Hematopoietic multipotent progenitor cell treated with erythropoietin and hydrocortisone succinate and interleukin-3 and kit ligand, for 6 days (in vitro differentiated cells): ENCODE results near the gene PCDHB6.
A peak's percentile ranks its signal among the peaks of the same experiment; 100 is the strongest.
"Not testable (repeated sequence)": the region's sequence is repeated elsewhere in the genome, so short reads cannot be mapped to it uniquely, and the experiment has no call there.

Experiments
- DNase-seq: peaks from one replicate; pipeline ENCODE4 v3.0.0-alpha.2; 2015

PCDHB6 gene

DNA sequence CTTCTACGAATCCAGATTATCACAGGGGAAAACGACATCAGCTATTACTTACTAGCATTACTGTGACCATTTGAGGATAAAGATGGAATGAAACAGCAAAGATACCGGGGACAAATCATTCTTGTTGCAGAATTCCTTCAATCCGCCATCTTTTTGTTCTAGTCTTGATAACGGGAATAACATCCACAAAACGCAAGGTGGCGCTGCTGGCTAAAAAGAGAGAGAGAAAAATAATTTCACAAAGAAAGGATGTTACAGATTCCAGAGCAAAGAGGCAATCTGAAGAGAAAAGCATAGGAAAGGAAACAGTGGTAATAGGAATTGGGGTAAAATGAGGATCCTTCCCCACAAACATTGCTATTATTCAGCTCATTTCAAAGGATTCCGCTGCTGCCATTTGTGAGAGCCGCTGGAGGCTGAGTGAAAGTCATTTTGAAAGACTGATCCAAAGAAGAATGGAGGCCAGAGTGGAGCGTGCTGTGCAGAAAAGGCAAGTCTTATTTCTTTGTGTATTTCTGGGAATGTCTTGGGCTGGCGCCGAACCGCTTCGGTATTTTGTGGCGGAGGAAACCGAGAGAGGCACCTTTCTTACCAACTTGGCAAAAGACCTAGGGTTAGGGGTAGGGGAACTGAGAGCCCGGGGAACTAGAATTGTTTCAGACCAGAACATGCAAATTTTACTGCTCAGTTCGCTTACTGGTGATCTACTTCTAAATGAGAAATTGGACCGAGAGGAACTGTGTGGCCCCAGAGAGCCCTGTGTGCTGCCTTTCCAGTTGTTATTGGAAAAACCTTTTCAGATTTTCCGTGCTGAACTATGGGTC is 22.7 kb downstream of the PCDHB6 start, which contains the start of gene PCDHB7:
Gene PCDHB7, plus strand, starts transcription at position 264 of the 824 bp plus-strand sequence. Its CDS starts 192 bp downstream, at position 456.
- DNase-seq: peak; percentile 32

DNA sequence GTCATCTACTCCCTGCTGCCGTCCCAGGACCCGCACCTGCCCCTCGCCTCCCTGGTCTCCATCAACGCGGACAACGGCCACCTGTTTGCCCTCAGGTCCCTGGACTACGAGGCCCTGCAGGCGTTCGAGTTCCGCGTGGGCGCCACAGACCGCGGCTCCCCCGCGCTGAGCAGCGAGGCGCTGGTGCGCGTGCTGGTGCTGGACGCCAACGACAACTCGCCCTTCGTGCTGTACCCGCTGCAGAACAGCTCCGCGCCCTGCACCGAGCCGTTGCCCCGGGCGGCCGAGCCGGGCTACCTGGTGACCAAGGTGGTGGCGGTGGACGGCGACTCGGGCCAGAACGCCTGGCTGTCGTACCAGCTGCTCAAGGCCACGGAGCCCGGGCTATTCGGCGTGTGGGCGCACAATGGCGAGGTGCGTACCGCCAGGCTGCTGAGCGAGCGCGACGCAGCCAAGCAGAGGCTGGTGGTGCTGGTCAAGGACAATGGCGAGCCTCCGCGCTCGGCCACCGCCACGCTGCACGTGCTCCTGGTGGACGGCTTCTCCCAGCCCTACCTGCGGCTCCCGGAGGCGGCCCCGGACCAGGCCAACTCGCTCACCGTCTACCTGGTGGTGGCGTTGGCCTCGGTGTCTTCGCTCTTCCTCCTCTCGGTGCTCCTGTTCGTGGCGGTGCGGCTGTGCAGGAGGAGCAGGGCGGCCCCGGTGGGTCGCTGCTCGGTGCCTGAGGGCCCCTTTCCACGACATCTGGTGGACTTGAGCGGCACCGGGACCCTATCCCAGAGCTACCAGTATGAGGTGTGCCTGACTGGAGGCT is 24.6 kb downstream of the PCDHB6 start:
- DNase-seq: not testable (repeated sequence)

DNA sequence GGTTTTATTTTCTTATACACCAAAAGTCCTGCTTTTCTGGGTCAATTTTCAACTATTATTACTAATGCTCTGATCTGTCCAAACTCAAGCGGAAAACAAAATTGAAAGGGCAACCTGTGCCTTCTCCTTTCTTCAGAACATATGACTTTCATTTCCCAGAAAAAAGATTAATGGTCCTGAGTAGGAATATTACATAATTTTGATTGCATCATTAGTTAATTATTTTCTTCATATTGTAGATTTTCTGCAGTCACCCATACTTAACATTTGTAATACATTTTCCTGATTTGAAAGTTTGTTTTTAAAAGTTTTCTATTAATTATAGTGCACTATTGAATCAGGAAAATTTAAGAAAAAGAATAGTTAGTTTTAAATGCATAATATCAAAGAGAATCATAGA is 26.1 kb downstream of the PCDHB6 start:
- no peak for DNase-seq

DNA sequence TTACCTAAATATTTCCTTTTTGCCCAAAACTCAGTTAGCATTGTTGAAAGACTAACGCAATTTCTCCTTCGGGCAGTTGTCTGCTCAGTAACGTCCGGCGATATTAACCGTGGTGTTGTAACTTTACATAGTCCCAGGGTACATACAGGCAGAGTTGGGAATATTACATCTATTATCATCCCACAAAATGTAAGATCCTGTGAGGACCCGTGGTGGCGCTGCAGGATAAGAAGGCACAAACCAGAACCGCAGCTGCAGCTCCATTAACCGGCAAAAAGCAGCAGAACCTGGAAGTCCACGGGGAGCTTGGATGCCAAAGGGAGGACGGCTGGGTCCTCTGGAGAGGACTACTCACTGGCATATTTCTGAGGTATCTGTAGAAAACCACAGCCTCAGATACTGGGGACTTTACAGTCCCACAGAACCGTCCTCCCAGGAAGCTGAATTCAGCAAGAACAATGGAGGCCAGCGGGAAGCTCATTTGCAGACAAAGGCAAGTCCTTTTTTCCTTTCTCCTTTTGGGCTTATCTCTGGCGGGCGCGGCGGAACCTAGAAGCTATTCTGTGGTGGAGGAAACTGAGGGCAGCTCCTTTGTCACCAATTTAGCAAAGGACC is 27.8 kb downstream of the PCDHB6 start, which contains the start of gene PCDHB8:
Gene PCDHB8, plus strand, starts transcription at position 214 of the 615 bp plus-strand sequence. Its CDS starts 245 bp downstream, at position 459.
- DNase-seq: not testable (repeated sequence)

GRCh38 chr5:141179371-141179770 is 29.5 kb downstream of the PCDHB6 start:
- not testable (repeated sequence) for DNase-seq

GRCh38 chr5:141179876-141180275 is 30.0 kb downstream of the PCDHB6 start:
- not testable (repeated sequence) for DNase-seq

DNA sequence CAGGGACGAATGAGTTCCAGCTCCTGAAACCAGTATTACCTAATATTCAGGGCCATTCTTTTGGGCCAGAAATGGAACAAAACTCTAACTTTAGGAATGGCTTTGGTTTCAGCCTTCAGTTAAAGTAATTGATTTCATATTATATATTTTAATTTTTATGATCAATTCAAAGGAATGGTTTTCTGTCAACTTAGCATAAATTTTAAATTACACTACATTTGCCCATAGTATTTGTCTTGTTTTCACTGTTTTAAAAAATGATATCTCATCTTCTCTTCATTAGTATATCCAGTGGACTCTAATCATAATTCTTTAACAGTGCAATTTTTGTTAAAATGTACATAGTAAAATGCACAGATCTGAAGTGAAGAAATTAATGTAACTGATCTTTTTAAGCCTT is 30.5 kb downstream of the PCDHB6 start:
- DNase-seq: no peak

DNA sequence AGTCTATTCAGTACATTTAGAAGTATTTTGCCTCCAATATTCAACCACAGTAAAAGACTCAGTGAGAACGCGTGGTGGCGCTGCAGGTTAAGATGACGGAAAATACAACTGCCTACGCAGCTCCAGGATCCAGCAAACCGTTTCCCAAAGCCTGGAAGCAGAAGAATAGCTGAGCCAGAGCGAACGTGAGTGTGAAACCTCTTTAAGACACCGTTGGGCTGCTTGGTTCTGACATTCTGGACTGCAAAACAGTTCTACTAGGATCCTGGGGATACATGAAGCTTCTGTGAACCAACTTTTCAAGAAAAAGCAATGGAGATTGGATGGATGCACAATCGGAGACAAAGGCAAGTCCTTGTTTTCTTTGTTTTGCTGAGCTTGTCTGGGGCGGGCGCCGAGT is 32.4 kb downstream of the PCDHB6 start, which contains the start of gene PCDHB16:
Gene PCDHB16, plus strand, starts transcription at position 140 of the 400 bp plus-strand sequence. Its CDS starts 173 bp downstream, at position 313.
- DNase-seq: peak; percentile 13

- not testable (repeated sequence) for DNase-seq
Observed at GRCh38 chr5:141184117-141184855, 34.4 kb downstream of the PCDHB6 start.

DNA sequence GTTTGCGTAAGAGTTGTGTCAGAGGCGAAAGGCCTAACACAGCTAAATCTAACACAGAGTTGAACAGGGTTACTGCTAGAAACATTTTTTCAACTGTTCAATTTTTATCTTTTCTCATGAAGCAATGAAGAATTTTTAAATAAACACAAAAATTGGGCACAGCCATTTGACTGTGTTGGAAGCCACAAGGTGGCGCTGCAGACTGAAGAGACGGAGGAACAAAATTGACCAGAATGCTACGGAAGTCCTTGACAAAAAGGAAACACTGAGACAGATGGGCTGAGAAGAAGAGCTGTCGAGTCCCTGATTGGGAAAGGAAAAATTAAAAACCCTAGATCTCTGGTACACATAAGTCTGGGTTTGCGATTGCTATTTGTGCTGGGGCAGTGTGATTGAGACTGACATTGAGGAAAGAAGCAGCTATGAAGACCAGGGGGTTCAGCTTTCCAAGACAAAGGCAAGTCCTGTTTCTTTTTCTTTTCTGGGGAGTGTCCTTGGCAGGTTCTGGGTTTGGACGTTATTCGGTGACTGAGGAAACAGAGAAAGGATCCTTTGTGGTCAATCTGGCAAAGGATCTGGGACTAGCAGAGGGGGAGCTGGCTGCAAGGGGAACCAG is 37.1 kb downstream of the PCDHB6 start, which contains the start of gene PCDHB9:
Gene PCDHB9, plus strand, starts transcription at position 265 of the 616 bp plus-strand sequence. Its CDS starts 158 bp downstream, at position 423.
- DNase-seq: peak; percentile 26

GRCh38 chr5:141188682-141189081 is 38.8 kb downstream of the PCDHB6 start:
- not testable (repeated sequence) for DNase-seq

DNA sequence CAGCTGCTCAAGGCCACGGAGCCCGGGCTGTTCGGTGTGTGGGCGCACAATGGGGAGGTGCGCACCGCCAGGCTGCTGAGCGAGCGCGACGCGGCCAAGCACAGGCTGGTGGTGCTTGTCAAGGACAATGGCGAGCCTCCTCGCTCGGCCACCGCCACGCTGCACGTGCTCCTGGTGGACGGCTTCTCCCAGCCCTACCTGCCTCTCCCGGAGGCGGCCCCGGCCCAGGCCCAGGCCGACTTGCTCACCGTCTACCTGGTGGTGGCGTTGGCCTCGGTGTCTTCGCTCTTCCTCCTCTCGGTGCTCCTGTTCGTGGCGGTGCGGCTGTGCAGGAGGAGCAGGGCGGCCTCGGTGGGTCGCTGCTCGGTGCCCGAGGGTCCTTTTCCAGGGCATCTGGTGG is 39.3 kb downstream of the PCDHB6 start:
- not testable (repeated sequence) for DNase-seq

DNA sequence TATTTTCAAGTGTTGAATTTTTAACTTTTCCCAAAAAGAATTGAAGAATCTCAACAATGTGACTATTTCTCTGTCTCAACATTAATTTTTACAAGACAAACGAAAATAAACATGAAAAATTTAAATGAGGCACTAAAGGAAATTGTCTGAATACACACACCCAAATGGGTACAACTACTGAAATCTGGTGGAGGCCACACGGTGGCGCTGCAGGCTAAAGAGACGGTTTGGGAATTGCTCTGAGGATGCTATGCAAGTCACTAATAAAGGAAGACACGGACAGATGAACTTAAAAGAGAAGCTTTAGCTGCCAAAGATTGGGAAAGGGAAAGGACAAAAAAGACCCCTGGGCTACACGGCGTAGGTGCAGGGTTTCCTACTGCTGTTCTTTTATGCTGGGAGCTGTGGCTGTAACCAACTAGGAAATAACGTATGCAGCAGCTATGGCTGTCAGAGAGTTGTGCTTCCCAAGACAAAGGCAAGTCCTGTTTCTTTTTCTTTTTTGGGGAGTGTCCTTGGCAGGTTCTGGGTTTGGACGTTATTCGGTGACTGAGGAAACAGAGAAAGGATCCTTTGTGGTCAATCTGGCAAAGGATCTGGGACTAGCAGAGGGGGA is 42.4 kb downstream of the PCDHB6 start, which contains the start of gene PCDHB10:
Gene PCDHB10, plus strand, starts transcription at position 244 of the 616 bp plus-strand sequence. Its CDS starts 200 bp downstream, at position 444.
- peak; percentile 19 for DNase-seq

- DNase-seq: not testable (repeated sequence)
Observed at GRCh38 chr5:141194332-141194731, 44.5 kb downstream of the PCDHB6 start.

GRCh38 chr5:141196363-141196762 is 46.5 kb downstream of the PCDHB6 start:
- DNase-seq: no peak

GRCh38 chr5:141199359-141200235 is 49.7 kb downstream of the PCDHB6 start, which contains the start of gene PCDHB11:
TSS of gene PCDHB11 (plus strand) at chr5:141199627. CDS start at chr5:141199775, 148 bp downstream.
- peak; percentile 2 for DNase-seq

DNA sequence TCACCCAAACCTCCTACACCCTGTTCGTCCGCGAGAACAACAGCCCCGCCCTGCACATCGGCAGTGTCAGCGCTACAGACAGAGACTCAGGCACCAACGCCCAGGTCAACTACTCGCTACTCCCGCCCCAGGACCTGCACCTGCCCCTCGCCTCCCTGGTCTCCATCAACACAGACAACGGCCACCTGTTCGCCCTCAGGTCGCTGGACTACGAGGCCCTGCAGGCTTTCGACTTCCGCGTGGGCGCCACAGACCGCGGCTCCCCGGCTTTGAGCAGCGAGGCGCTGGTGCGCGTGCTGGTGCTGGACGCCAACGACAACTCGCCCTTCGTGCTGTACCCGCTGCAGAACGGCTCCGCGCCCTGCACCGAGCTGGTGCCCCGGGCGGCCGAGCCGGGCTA is 51.3 kb downstream of the PCDHB6 start:
- not testable (repeated sequence) for DNase-seq

DNA sequence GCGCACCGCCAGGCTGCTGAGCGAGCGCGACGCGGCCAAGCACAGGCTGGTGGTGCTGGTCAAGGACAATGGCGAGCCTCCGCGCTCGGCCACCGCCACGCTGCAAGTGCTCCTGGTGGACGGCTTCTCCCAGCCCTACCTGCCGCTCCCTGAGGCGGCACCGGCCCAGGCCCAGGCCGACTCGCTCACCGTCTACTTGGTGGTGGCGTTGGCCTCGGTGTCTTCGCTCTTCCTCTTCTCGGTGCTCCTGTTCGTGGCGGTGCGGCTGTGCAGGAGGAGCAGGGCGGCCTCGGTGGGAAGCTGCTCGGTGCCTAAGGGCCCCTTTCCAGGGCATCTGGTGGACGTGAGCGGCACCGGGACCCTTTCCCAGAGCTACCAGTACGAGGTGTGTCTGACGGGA is 51.8 kb downstream of the PCDHB6 start:
- not testable (repeated sequence) for DNase-seq
